Muscle layer of duodenum (tissue), 2 donors: ENCODE data around the gene COLQ.
"Not testable (repeated sequence)": the region's sequence is repeated elsewhere in the genome, so short reads cannot be mapped to it uniquely, and the experiment has no call there.

ENCODE experiments used
- H3K27ac ChIP-seq: one replicate; pipeline ENCODE4 v1.7.0; 2013; ENCODE audit warnings: mild to moderate bottlenecking, low read length
- H3K27me3 ChIP-seq: one replicate; pipeline ENCODE4 v1.7.0; 2013; ENCODE audit warnings: low read depth, mild to moderate bottlenecking, control low read depth, low read length
- H3K36me3 ChIP-seq, 2 donors: one replicate each; pipeline ENCODE4 v1.7.0; 2013; ENCODE audit warnings: low read length in 2 of 2, control low read depth in 1 of 2, mild to moderate bottlenecking in 1 of 2; ENCODE audit not compliant: insufficient read depth in 2 of 2, control insufficient read depth in 1 of 2
- H3K4me1 ChIP-seq, 2 donors: one replicate each; pipeline ENCODE4 v1.7.0; 2013; ENCODE audit warnings: low read length in 2 of 2, mild to moderate bottlenecking in 2 of 2, control low read depth in 1 of 2, moderate library complexity in 1 of 2; ENCODE audit not compliant: insufficient read depth in 2 of 2, control insufficient read depth in 1 of 2
- H3K4me3 ChIP-seq, 2 donors: one replicate each; pipeline ENCODE4 v1.7.0; 2013; ENCODE audit warnings: low read length in 2 of 2, low read depth in 1 of 2, mild to moderate bottlenecking in 1 of 2
- H3K9me3 ChIP-seq, 2 donors: one replicate each; pipeline ENCODE4 v1.7.0; 2013; ENCODE audit warnings: low read length in 2 of 2, control low read depth in 1 of 2, mild to moderate bottlenecking in 1 of 2; ENCODE audit not compliant: control insufficient read depth in 1 of 2
- donor health status: healthy.

Gene COLQ

GRCh38 chr3:15420871-15421270 is 100.6 kb downstream of the COLQ start:
- Histone ChIP-seq H3K4me1 (peaks cover 0 to 4% of the 10 kb centered on the region in 2 donors), H3K36me3 (peaks cover 10 to 37% of the 10 kb centered on the region in 2 donors), H3K4me3 (no peak overlapping the region), H3K9me3 (no peaks in the 10 kb centered on the region), H3K27me3 (no peaks in the 10 kb centered on the region), H3K27ac (no peak overlapping the region)

- H3K4me3 ChIP-seq, H3K27me3 ChIP-seq, H3K27ac ChIP-seq, H3K4me1 ChIP-seq, H3K9me3 ChIP-seq: not testable (repeated sequence)
- H3K36me3 ChIP-seq, result peaks cover 30 to 60% of the 10 kb centered on the region in 2 donors
These were observed 110.5 kb downstream of the COLQ start for GRCh38 chr3:15410966-15411365.

GRCh38 chr3:15409774-15410173 is 111.7 kb downstream of the COLQ start:
- H3K27me3 ChIP-seq, result no peaks in the 10 kb centered on the region
- no peak overlapping the region for H3K27ac ChIP-seq
- H3K9me3 ChIP-seq, result no peaks in the 10 kb centered on the region
- H3K36me3 ChIP-seq, result peaks cover 20 to 48% of the 10 kb centered on the region in 2 donors
- no peaks in the 10 kb centered on the region for H3K4me1 ChIP-seq
- no peak overlapping the region for H3K4me3 ChIP-seq

- Histone ChIP-seq H3K27ac (no peak overlapping the region), H3K36me3 (peaks cover 19 to 42% of the 10 kb centered on the region in 2 donors), H3K9me3 (no peaks in the 10 kb centered on the region), H3K27me3 (no peaks in the 10 kb centered on the region), H3K4me3 (no peak overlapping the region), H3K4me1 (no peaks in the 10 kb centered on the region)
These were observed 112.3 kb downstream of the COLQ start for GRCh38 chr3:15409239-15409638.

- Histone ChIP-seq H3K4me1 (no peaks in the 10 kb centered on the region), H3K27me3 (no peaks in the 10 kb centered on the region), H3K9me3 (no peaks in the 10 kb centered on the region), H3K27ac (no peak overlapping the region), H3K36me3 (peaks cover 4 to 20% of the 10 kb centered on the region in 2 donors), H3K4me3 (no peak overlapping the region)
These were observed 116.0 kb downstream of the COLQ start for GRCh38 chr3:15405448-15406050.

GRCh38 chr3:15404767-15405166 is 116.7 kb downstream of the COLQ start:
- Histone ChIP-seq H3K4me3 (no peak overlapping the region), H3K36me3 (peaks cover 3 to 15% of the 10 kb centered on the region in 2 donors), H3K9me3 (no peaks in the 10 kb centered on the region), H3K27me3 (no peaks in the 10 kb centered on the region), H3K27ac (no peak overlapping the region), H3K4me1 (no peaks in the 10 kb centered on the region)

- Histone ChIP-seq H3K4me3 (no peak overlapping the region), H3K27ac (no peak overlapping the region), H3K4me1 (no peaks in the 10 kb centered on the region), H3K36me3 (peaks cover 0 to 8% of the 10 kb centered on the region in 2 donors), H3K9me3 (no peaks in the 10 kb centered on the region), H3K27me3 (no peaks in the 10 kb centered on the region)
These were observed 117.5 kb downstream of the COLQ start for GRCh38 chr3:15403965-15404364.

- H3K4me3 ChIP-seq, result no peak overlapping the region
- no peak overlapping the region for H3K27ac ChIP-seq
- H3K9me3 ChIP-seq, result no peaks in the 10 kb centered on the region
- H3K27me3 ChIP-seq, result no peaks in the 10 kb centered on the region
- peaks cover 0 to 3% of the 10 kb centered on the region in 2 donors for H3K36me3 ChIP-seq
- H3K4me1 ChIP-seq, result no peaks in the 10 kb centered on the region
These were observed 118.0 kb downstream of the COLQ start for GRCh38 chr3:15403495-15403894.

- Histone ChIP-seq H3K4me3 (no peak overlapping the region), H3K27me3 (no peaks in the 10 kb centered on the region)
These were observed 119.6 kb downstream of the COLQ start for GRCh38 chr3:15401936-15402335.

More at GRCh38 chr3:15401936-15402335, 119.6 kb downstream of the COLQ start:
- no peak overlapping the region for H3K27ac ChIP-seq
- H3K9me3 ChIP-seq, result peaks cover 0 to 2% of the 10 kb centered on the region in 2 donors
- no peaks in the 10 kb centered on the region for H3K4me1 ChIP-seq
- peaks cover 0 to 3% of the 10 kb centered on the region in 2 donors for H3K36me3 ChIP-seq
